ENCODE results near the gene NPAS3. TPM values are rescaled to one million over a fixed set of nuclear protein-coding genes. Genes with fewer than 3 reads are reported as not detected.

NPAS3 gene
- total RNA-seq, 1 experiment from 2014 or later: 0.36 TPM

DNA sequence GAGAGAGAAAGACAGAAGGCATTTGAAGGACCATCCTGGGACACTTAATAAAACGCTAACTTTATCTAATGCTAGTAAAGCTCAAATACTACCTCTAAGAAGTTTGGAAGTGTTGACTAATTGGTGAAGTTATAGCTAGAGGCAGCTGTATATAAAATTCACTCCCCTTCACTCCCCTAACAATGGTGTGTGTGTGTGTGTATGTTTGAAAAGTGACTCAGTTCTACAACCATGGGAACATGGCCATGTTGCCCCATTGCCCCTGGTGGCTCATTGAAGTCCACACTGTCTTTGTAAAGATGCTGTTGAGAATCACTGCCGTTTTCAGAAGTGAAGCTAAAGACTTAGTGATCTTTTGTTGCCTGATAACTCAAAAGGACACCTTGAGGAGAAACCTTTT, 262.4 kb downstream of the NPAS3 start:
- DNase-seq: peak; percentile 78
- intact Hi-C loops (cut with micrococcal nuclease): loop anchor here (10.0 kb wide), 1 partner anchor 486 kb away; no protein-coding TSS in a partner anchor
- Histone ChIP-seq H3K36me3 (ENCODE audit: low read depth, low read length) (no peaks in the 10 kb centered on the region), H3K27me3 (ENCODE audit: low read length) (peaks cover under 1% of the 10 kb centered on the region; the same call in 1 of the 2 replicates), H3K9me2 (replicated peaks; ENCODE audit: low read length) (no peaks in the 10 kb centered on the region), H3K79me2 (ENCODE audit: low read length) (no peaks in the 10 kb centered on the region), H3F3A (ENCODE audit: low read length, unreplicated experiment) (no peaks in the 10 kb centered on the region), H2AFZ (ENCODE audit: low read length) (no peak overlapping the region), H3K4me2 (ENCODE audit: low read length) (peak overlapping the region; percentile 8; the same call in 1 of the 2 replicates), H3K4me3 (ENCODE audit: low read length) (no peak overlapping the region), H3K4me1 (ENCODE audit: insufficient read depth, low read length) (peaks cover 17% of the 10 kb centered on the region), H3K9ac (ENCODE audit: low read length) (no peak overlapping the region), H3K27ac (ENCODE audit: low read length) (0 out of 2 replicates have a peak overlapping the region, but pooled peaks have one; percentile 9), H3K9me3 (ENCODE audit: low read length) (no peaks in the 10 kb centered on the region), H4K20me1 (ENCODE audit: low read length) (no peaks in the 10 kb centered on the region)
- TF ChIP-seq EZH2 (IDR thresholded peaks at IDR 0.05; ENCODE audit: low read length, unreplicated experiment): no peak
- TF ChIP-seq, protein P1, sequence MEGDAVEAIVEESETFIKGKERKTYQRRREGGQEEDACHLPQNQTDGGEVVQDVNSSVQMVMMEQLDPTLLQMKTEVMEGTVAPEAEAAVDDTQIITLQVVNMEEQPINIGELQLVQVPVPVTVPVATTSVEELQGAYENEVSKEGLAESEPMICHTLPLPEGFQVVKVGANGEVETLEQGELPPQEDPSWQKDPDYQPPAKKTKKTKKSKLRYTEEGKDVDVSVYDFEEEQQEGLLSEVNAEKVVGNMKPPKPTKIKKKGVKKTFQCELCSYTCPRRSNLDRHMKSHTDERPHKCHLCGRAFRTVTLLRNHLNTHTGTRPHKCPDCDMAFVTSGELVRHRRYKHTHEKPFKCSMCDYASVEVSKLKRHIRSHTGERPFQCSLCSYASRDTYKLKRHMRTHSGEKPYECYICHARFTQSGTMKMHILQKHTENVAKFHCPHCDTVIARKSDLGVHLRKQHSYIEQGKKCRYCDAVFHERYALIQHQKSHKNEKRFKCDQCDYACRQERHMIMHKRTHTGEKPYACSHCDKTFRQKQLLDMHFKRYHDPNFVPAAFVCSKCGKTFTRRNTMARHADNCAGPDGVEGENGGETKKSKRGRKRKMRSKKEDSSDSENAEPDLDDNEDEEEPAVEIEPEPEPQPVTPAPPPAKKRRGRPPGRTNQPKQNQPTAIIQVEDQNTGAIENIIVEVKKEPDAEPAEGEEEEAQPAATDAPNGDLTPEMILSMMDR (conservative IDR thresholded peaks at IDR 0.05; ENCODE audit: low read depth, low read length): no peak; the same call in 1 of the 2 replicates
- TF ChIP-seq EZH2phosphoT487 (IDR thresholded peaks at IDR 0.05; ENCODE audit: borderline replicate concordance, low read length): no peak
- no TSS peak for BruUV-seq (replicated peaks)
- CTCF ChIA-PET: no interaction called here
- POLR2A ChIA-PET (ENCODE audit: unreplicated experiment): no interaction called here
- ATAC-seq: peak; percentile 91

DNA sequence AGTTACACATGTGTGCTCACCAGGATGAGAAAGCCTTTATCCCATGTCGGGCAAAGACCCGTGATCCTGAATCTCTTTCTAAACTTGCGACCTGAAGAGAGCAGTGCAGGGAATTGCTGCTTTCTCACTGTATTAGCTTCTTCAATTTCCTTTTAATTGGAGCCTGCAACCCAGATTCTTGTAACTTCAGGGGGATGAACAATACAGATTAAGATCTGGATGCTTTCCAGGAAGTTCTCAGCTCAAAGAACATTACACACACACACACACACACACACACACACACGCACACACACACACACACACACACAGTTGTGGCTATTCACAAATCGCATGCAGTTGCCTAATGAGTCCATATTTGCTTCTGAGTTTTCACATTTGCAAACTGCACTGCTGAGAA, 268.3 kb downstream of the NPAS3 start:
- peaks cover 17% of the 10 kb centered on the region for H3K27me3 ChIP-seq (ENCODE audit: low read length)
- intact Hi-C loops (cut with micrococcal nuclease): loop anchor here (10.0 kb wide), 1 partner anchor 492 kb away; no protein-coding TSS in a partner anchor
- CTCF ChIA-PET: no interaction called here

More for the DNA sequence above, 268.3 kb downstream of the NPAS3 start:
- Histone ChIP-seq H3K27ac (ENCODE audit: low read length) (no peak overlapping the region), H3K9me2 (replicated peaks; ENCODE audit: low read length) (no peaks in the 10 kb centered on the region), H3K36me3 (ENCODE audit: low read depth, low read length) (no peaks in the 10 kb centered on the region), H3K9ac (ENCODE audit: low read length) (no peak overlapping the region), H4K20me1 (ENCODE audit: low read length) (no peaks in the 10 kb centered on the region), H3K79me2 (ENCODE audit: low read length) (no peaks in the 10 kb centered on the region), H3K4me1 (ENCODE audit: insufficient read depth, low read length) (no peaks in the 10 kb centered on the region), H3K4me3 (ENCODE audit: low read length) (no peak overlapping the region), H3K4me2 (ENCODE audit: low read length) (no peak overlapping the region), H3K9me3 (ENCODE audit: low read length) (no peaks in the 10 kb centered on the region), H2AFZ (ENCODE audit: low read length) (no peak overlapping the region), H3F3A (ENCODE audit: low read length, unreplicated experiment) (no peaks in the 10 kb centered on the region)
- ATAC-seq (no peak), DNase-seq (no peak)
- POLR2A ChIA-PET (ENCODE audit: unreplicated experiment): no interaction called here
- TF ChIP-seq, protein P1 (conservative IDR thresholded peaks at IDR 0.05; ENCODE audit: low read depth, low read length): no peak
- TF ChIP-seq EZH2 (IDR thresholded peaks at IDR 0.05; ENCODE audit: low read length, unreplicated experiment) (no peak), EZH2phosphoT487 (IDR thresholded peaks at IDR 0.05; ENCODE audit: borderline replicate concordance, low read length) (no peak)
- no TSS peak for BruUV-seq (replicated peaks)

Measured in PC-3 (cell line).